ENCODE measurements around the gene PCLAF. TPM values are rescaled to one million over a fixed set of nuclear protein-coding genes. Genes with fewer than 3 reads are reported as not detected.
A peak's percentile ranks its signal among the peaks of the same experiment; 100 is the strongest.
"Not testable (repeated sequence)": the region's sequence is repeated elsewhere in the genome, so short reads cannot be mapped to it uniquely, and the experiment has no call there.

PCLAF gene, protein sequence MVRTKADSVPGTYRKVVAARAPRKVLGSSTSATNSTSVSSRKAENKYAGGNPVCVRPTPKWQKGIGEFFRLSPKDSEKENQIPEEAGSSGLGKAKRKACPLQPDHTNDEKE
- total RNA-seq, result 5.0 TPM

DNA sequence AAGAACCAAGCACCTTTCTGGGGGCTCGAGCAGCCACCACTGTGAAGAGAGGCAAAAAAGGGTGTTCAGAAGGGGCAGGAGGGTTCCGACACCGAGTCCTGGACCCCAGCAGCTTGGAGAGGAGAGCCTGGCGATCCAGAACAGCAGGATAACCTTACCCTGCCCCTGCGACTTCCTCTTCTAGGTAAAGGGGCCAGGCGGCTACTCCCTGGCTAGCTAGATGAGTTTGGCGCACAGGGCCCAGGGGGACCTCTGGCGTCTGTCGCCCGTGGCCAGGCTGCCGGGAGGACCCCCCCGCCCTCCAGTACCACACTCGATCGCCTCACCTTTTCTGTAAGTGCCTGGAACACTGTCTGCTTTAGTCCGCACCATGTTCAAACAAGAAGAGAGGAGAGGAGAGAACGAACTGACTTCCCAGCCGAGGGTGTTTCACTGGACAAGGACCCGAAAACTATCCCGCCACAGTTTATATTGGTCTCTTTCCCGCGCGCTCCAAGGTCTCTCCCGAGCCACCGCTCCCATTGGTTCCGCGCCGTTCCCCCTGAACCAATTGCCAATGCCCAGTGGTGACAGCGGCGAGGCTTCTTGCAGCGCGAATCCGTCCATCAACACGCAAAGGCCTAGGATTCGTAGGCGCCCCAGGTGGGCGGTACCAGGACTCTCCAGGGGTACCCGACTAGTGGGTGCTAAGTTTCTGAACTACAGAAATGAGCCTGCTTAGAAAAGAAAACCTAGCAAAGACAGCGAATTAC lies at the start of gene PCLAF:
PCLAF (minus strand) TSS at position 442 of the 752 bp plus-strand sequence; CDS start at position 372, 70 bp downstream.
- peak; percentile 86 for DNase-seq

DNA sequence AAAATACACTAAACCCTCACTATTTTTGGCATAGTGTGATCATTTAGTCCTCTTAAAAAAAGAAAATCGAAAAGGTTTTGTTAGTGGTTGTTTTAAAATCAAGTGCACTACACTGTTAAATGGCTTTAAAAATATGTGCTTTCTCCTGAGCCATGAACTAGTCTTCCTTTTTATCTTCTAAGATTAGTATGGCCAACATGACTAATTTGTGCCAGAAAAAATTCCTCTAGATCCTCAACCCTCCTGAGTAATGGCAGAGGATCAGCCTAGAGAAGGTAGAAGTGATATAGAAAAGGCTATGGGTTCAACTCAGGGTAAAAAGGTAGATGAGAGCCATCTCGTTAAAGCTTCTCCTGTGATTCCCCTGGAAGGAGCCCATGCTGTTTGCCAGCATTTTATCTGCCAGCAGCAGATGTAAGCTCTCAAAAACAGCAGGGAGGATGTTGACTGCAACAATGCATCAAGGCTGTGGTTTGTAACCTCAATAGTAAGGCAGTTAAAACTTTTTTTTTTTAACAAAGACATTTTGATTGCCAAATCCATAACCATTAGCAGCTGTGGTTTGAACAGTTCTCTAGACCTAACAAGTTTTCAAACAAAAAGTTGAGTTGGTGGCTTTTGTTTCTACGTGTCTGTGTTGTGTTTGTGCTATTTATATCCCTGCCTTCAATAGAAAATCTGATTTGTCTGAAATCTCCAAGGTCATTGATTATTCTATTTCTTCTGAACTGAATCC lies 48.9 kb upstream of the PCLAF start:
- DNase-seq, result no peak

DNA sequence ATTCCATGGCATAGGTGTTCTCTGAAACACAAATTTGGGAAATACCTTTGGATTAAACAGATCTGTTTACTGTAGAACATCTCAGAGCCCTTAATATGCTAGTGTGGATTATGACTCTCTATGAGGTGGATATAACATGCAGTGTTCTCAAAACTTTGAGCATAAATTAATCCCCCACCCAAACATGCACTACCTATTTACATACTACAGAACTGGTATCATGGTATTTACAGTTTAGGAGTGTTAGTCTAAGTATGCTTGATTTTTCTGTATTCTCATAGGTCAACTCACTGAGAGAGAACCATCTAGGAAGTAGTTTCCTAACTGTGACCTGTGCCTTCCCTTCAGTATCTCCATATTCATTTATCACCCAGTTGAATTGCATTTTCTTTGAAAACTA lies 48.2 kb upstream of the PCLAF start:
- no peak for DNase-seq

DNA sequence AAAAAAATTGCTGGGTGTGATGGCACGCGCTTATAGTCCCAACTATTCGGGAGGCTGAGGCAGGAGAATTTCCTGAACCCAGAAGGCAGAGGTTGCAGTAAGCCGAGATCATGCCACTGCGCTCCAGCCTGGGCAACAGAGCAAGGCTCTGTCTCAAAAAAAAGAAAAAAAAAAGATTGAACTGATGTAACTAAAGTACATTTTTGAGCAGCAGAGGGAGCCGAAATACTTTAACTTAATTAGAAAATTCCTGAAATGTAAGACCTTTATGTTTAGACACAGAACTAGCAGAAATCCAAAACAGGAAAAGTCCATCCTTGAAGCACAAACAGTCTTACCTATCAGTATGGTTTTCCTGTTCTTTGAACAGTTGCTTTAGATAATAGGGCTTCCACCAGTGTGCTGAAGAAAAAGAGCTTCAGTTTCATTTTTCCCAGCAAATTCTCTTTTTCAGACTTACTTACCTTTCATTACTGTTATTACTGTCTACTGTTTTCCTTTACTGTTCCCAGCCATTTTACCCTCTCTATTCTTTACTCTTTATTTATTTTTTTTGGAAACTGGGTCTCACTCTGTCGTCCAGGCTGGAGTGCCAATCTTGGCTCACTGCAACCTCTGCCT lies 45.7 kb upstream of the PCLAF start:
- DNase-seq, result no peak

DNA sequence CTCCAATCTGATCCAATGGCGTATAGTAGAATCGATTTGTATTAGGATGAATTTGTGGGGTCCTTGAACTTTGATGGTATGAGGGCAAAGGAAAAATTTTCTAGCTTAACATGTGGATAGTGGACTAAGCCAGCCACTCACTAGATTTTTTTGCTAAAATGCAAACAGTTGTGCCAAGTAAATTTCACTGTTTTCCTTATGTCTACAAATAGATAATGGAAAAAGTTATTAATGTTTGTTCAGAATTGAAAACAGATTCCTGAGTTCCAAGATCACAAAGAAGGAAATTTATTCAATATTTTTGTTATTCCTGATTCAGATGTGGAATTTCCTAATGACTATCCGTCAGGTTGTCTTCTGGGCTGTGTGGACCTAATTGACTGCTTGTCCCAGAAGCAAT lies 44.0 kb upstream of the PCLAF start:
- DNase-seq, result no peak

DNA sequence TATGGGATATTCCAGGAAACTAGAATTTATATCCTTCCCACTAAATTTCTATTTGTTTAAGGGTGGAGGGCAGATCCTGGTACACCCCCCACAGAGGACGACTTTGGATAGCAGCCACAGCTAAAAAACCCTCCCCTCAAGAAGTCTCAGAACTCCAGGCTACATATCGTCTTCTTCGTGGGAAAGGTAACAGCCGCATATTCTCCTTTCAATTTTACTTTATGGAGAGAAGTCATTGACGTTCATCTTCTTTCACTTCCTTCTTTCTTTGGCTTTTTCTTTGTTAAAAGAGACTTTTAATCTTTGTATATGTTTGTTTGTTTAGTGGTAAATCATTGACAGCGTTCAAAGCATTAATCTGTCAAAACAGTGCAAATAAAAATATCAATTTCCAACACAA lies 42.7 kb upstream of the PCLAF start:
- DNase-seq, result no peak

DNA sequence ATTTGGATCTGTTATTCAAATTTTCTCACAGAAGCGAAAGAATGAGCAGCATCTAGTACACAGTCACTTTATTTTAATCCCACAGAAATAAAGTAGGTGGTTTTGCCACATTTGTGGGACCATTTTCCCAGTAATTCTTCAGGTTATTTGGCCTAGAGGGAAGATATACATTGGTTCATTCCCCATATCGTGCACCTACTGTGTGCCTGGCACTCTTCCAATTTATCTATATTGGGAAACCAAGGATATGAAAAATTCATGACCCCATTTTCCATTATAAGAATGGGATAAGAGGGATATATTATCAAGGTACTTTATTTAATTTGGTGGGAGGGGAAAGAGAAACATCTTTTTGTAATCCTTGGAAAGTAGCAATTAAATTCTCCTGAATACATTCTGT lies 41.5 kb upstream of the PCLAF start:
- DNase-seq, result no peak

DNA sequence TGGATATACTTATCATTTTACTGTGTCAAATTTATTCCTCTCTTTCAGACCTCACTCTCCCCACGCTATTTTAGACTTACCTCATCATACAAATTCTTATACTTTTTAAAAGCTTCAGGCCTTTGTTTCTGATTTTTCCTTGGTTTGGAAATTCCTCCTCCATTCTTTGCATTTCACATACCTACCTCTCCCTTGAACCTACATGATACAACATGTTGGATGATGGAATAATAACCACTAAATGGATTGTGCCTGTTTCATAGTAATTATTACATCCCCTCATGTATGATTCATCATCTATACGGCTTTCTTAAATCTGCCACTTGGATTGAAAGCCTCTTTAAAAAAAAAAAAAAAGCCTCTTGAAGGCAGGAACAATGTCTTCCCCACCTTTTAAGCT lies 31.0 kb upstream of the PCLAF start:
- DNase-seq, result no peak

DNA sequence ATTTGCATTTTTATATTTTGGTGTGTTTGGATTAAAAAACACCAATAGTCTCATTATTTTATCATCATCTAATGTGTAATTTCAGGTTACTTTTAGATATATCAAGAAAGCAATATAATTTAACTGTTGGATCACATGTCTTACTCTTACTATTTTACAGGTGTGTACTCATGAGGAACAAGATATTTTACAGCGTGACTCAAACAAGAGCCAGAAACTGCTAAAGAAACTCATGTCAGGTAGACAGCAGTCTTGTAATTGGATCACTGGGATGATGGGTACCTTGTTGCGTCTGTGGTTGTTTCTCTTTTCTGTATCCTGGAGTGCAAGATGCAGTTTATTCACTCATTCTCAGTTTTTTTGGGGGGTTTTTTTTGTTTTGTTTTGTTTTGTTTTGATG lies 19.3 kb upstream of the PCLAF start:
- no peak for DNase-seq

DNA sequence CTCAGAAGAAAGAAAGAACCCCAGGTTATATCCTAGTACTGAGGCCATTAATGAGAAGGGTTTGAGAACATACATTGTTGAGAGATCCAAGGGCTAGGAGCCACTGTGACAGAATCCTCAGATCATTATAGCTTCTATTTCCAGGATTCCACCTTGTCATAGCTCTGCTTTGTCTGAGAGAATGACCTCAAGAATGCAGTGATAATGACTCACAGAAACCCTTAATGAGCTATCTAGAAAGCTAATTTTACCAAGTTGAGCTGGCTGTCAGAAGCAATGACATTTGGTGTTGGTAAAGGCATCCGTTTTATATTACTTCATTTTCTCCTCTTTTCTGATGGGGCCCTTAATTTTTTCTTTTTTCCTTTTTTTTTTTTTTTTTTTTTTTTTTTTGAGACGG lies 17.3 kb upstream of the PCLAF start:
- DNase-seq, result no peak

DNA sequence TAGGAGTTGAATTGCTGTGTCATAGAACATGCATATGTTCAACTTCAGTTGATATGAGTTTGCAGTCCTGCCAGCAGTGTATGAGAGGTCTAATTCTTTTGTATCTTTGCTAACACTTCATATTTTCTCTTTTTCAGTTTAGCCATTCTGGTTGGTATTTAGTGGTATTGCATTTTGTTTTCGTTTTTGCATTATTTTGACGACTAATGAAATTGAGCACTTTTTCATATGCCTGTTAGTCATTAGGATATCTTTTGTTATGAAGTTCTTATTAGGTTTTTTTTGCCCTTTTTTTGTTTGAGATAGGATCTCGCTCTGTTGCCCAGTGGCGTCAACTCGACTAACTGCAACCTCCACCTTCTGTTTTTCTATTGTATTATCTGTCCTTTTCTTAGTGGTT lies 15.5 kb upstream of the PCLAF start:
- no peak for DNase-seq

DNA sequence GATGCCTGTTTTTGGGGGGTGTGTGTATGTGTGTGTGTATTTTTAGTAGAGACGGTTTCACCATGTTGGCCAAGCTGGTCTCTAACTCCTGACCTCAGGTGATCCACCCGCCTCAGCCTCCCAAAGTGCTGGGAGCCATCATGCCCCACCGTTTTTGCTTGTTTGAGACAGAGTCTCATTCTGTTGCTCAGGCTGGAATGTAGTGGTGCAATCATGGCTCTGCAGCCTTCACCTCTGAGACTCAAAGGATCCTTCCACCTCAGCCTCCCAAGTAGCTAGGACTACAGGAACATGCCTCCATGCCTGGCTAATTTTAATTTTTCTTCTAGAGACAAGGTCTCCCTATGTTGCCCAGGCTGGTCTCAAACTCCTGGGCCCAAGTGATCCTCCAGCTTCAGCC lies 11.2 kb upstream of the PCLAF start:
- not testable (repeated sequence) for DNase-seq

DNA sequence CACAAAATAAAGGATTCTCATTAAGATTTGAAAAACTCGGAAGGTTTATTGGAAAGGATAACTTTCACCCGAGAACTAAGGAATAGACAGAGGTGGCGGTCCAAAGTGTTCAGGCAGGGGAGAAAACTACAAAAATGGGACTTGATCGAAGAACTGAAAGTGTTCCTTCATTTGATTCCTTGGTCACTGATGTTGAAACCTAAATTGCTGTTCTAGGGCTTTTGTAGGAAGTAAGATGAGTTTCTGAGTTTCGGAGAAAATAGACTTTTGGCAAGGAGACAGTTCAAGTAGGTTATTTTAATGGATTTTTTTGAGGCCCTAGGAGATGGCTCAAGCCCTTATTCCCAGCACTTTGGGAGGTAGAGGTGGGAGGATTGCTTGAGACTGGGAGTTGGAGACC lies 7.8 kb upstream of the PCLAF start:
- no peak for DNase-seq

DNA sequence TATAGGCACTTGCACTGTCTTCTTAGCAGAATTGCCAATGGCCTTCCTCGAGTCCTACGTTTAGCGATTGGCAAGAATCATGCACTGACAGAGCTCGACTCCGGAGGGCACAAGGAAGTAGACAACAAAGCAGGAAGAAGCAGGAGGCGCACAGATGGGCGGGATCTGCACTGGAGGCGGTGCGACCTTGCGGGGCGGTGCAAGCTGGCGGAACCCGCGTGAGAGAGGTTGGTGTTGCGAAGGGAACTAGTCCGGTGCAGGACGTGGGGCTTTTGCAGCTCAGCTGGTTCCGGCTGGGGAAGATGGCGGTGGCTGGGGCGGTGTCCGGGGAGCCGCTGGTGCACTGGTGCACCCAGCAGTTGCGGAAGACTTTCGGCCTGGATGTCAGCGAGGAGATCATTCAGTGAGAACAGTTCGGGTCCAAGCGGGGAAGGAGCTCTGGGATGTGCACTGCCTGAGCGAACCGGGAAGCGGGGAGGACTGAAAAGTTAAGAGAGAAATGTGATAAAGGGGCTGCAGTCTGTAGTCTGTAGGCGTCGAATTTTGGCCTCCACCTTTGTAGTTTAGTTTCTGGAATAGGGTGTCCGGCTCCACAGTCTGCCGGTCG lies 6.4 kb upstream of the PCLAF start, which contains the start of gene TRIP4:
TRIP4 (plus strand) TSS at position 275 of the 607 bp plus-strand sequence; CDS start at position 303, 28 bp downstream.
- peak; percentile 90 for DNase-seq

DNA sequence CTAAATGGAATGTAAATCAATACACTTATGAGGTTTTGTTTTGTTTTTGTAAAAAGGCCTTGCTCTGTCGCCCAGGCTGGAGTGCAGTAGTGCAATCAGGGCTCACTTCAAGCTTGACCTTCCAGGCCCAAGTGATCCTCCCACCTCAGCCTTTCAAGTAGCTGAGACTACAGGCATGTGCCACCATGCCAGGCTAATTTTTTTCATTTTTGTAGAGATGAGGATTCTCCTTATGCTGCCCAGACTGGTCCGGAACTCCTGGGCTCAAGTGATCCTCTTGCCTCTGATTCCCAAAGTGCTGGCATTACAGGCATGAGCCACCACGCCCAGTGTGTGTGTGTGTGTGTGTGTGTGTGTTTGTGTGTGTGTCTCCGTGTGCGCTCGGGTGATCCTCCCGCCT lies 5.0 kb upstream of the PCLAF start:
- no peak for DNase-seq

DNA sequence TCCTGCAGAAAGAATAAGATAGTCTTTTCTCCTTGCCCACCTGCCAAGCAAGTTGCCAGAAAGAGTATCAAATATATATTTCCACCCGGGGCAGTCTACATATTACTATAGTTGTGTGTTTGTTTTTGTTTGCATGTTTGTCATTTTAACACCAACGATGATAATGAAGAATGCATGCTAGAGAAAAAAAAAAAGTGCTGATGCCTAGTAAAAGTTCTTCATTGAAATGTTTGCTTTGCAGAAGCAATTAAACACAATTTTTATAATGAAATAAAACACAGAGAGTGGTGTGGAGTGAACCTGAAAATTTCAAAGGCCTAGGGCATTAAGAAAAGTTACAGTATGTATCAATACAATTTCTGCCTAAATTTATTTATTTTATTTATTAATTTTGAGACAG lies 2.5 kb upstream of the PCLAF start:
- DNase-seq, result no peak

DNA sequence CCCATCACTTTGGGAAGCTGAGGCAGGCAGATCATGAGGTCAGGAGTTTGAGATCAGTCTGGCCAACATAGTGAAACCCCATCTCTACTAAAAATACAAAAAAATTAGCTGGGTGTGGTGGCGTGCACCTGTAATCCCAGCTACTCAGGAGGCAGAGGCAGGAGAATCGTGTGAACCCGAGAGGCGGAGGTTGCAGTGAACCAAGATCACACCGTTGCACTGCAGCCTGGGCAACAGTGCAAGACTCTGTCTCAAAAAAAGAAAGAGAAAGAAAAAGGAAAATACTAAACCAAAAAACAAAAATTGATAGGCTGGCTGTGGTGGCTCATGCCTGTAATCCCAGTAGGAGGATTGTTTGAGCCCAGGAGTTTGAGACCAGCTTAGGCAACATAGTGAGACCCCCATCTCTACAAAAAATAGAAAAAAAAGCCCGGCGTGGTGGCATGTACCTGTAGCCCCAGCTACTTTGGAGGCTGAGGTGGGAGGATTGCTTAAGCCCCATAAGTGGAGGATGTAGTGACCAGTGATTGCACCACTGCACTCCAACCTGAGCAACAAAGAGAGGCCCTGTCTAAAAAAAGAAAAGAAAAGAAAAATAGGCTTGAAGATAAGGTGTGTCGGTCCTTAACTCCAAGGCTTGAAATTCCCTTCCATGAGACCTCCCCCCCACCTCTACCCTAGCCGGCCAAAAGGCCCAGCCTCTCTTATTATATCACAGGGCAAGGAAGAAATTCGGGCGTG lies 941 bp downstream of the PCLAF start:
- not testable (repeated sequence) for DNase-seq

DNA sequence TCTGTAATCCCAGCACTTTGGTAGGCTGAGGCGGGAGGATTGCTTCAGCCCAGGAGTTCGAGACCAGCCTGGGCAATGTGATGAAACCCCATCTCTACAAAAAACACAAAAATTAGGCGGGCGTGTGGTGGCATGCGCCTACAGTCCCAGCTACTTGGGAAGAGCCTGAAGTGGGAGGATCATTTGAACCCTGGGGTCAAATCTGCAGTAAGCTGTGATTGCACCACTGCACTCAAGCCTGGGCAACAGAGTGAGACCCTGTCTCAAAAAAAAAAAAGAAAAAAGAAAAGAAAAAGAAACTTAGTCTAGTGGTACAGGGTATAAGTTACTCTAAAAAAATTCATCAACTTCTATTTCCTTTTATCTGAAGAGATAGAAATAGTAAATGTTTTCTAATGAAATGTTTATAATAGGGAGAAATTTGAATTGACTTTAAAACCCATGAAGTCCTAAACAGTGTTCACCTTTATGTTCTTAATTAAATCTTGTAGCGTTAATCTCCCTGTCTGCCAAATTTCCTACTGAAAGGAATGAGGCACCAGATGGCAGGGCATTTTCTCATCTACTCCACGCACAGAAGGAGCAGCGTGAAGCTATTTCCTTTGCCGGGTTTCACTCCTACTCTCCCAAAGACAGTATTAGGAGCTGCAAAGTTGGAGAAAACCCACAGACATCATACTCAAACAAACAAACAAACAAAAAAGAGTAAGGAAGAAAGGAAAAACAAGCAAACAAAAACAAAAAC lies 1.9 kb downstream of the PCLAF start:
- no peak for DNase-seq

DNA sequence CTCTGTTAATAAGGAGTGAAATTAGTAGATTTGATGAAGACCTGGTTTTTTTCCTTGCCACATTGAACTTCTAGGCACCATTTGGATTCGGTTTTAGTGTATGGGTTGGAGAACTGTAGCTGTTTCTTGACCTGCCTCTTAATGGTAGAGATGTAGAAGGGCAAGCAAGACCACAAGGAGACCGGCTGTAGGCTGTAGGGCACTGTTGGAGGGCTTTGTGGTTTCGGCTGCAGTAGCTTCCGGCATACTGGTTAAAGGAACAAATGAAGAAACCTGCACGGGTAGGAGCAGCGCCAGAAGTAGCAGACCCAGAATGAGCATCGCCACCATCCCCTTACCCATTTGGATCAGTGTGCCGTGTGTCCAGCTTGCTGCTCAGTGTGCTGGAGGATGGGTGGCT lies 7.9 kb downstream of the PCLAF start:
- DNase-seq, result no peak

DNA sequence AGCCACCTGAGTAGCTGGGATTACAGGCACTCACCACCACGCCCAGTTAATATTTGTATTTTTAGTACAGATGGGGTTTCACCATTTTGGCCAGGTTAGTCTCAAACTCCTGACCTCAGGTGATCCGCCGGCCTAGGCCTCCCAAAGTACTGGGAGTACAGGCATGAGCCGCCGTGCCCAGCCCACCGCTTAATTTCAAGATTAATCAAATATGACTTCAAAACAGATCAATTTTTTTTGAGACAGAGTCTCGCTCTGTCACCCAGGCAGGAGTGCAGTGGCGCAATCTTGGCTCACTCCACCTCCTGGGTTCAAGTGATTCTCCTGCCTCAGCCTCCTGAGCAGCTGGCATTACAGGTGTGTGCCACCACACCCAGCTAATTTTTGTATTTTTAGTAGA lies 9.9 kb downstream of the PCLAF start:
- not testable (repeated sequence) for DNase-seq

DNA sequence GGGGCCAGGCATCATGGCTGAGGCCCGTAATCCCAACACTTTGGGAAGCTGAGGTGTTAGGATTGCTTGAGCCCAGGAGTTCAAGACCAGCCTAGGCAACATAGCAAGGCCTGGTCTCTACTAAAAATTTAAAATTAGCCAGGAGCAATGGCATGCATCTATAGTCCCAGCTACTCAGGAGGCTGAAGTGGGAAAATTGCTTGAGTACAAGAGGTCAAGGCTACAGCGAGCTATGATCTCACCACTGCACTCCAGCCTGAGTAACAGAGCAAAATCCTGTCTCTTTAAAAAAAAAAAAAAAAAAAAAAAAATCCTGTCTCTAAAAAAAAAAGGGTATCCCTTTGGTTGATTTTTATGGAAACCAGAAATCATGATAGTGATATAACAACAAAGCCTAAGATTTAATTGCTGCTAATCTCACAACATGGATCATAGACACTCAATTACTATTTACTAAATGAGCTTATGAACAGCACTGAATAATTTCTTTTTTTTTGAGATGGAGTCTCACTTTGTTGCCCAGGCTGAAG lies 12.1 kb downstream of the PCLAF start:
- no peak for DNase-seq
